ENCODE results near the gene HACD2.

The HACD2 gene

DNA sequence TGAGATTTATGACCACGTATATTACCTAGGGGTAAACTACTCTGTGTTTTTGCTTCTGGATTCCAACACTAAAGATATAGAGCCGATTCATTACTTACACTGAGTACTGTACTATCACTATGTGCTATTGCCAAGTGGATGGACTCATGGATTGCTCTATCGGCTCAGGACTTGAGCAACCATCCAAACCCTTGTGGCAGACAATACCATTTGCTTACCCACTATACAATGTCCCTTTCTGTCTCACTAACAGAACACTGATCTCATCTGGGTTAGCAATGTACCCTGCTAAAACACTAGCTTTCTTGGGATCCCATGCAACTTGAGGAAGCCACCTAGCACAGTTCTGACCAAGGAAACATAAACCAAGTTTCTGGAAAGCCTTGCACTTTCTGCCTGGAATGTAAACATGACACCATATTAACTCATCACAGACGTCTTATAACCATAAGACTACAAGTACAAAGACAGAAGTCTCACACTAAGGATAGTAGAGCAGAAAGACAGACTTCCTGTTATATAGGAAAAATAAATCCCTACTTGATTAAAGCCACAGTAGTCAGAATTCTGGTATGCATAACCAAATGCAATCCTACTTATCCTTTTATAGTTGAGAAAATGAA, 38.6 kb downstream of the HACD2 start:
- no peak overlapping the region for H3K4me3 ChIP-seq (ENCODE audit: control insufficient read depth in 1 of 7, extremely low read depth in 1 of 7, insufficient read depth in 4 of 7, low read depth in 2 of 7, low read length in 6 of 7)
- ChIA-PET CTCF (no interaction called here), POLR2A (no interaction called here)
- no peak overlapping the region for H3K27ac ChIP-seq (ENCODE audit: insufficient read depth in 1 of 2, low read depth in 1 of 2, low read length in 2 of 2, poor library complexity in 1 of 2, severe bottlenecking in 2 of 2)
- H3K9me3 ChIP-seq (ENCODE audit: control extremely low read depth in 1 of 5, control insufficient read depth in 4 of 5, insufficient read depth in 2 of 5, low read depth in 1 of 5, low read length in 4 of 5): no peaks in the 10 kb centered on the region
- WGBS (ENCODE audit: insufficient coverage): no CpG with 5 or more reads among the region's 4 CpGs
- H3K36me3 ChIP-seq (ENCODE audit: control insufficient read depth in 4 of 4, insufficient read depth in 4 of 4, low read length in 3 of 4): peaks cover 2 to 26% (median 11%) of the 10 kb centered on the region in 4 experiments
- no peaks in the 10 kb centered on the region for H3K27me3 ChIP-seq (replicated peaks in 2 of 5; ENCODE audit: control insufficient read depth in 4 of 5, insufficient read depth in 5 of 5, low read length in 4 of 5)
- DNase-seq: no peak
- no peaks in the 10 kb centered on the region for H3K4me1 ChIP-seq (ENCODE audit: control extremely low read depth in 1 of 4, control insufficient read depth in 4 of 4, insufficient read depth in 4 of 4, low read length in 3 of 4)

GRCh38 chr3:123543950-123544349, 40.9 kb downstream of the HACD2 start:
- ChIA-PET CTCF (interaction anchor here (1.1 to 1.4 kb wide), 4 partner anchors 9 to 19 kb away, joined by 3 to 8 read pairs (median 3); no protein-coding TSS in a partner anchor), POLR2A (interaction anchor here (0.5 kb wide), 1 partner anchor 79 kb away, joined by 3 read pairs; no protein-coding TSS in a partner anchor)
- H3K27ac ChIP-seq (ENCODE audit: insufficient read depth in 1 of 2, low read depth in 1 of 2, low read length in 2 of 2, poor library complexity in 1 of 2, severe bottlenecking in 2 of 2): no peak overlapping the region
- no peaks in the 10 kb centered on the region for H3K9me3 ChIP-seq (ENCODE audit: control extremely low read depth in 1 of 5, control insufficient read depth in 4 of 5, insufficient read depth in 2 of 5, low read depth in 1 of 5, low read length in 4 of 5)
- no peak overlapping the region for H3K4me3 ChIP-seq (ENCODE audit: control insufficient read depth in 1 of 7, extremely low read depth in 1 of 7, insufficient read depth in 4 of 7, low read depth in 2 of 7, low read length in 6 of 7)
- H3K36me3 ChIP-seq (ENCODE audit: control insufficient read depth in 4 of 4, insufficient read depth in 4 of 4, low read length in 3 of 4): peaks cover 0 to 10% (median 3%) of the 10 kb centered on the region in 4 experiments
- no peaks in the 10 kb centered on the region for H3K4me1 ChIP-seq (ENCODE audit: control extremely low read depth in 1 of 4, control insufficient read depth in 4 of 4, insufficient read depth in 4 of 4, low read length in 3 of 4)
- DNase-seq: no peak
- 100% methylated on average over 1 of the region's 6 CpGs for WGBS (ENCODE audit: insufficient coverage)
- no peaks in the 10 kb centered on the region for H3K27me3 ChIP-seq (replicated peaks in 2 of 5; ENCODE audit: control insufficient read depth in 4 of 5, insufficient read depth in 5 of 5, low read length in 4 of 5)

GRCh38 chr3:123540285-123540684, 44.6 kb downstream of the HACD2 start:
- H3K4me3 ChIP-seq (ENCODE audit: control insufficient read depth in 1 of 7, extremely low read depth in 1 of 7, insufficient read depth in 4 of 7, low read depth in 2 of 7, low read length in 6 of 7): no peak overlapping the region
- H3K36me3 ChIP-seq (ENCODE audit: control insufficient read depth in 4 of 4, insufficient read depth in 4 of 4, low read length in 3 of 4): no peaks in the 10 kb centered on the region
- H3K4me1 ChIP-seq (ENCODE audit: control extremely low read depth in 1 of 4, control insufficient read depth in 4 of 4, insufficient read depth in 4 of 4, low read length in 3 of 4): no peaks in the 10 kb centered on the region
- H3K9me3 ChIP-seq (ENCODE audit: control extremely low read depth in 1 of 5, control insufficient read depth in 4 of 5, insufficient read depth in 2 of 5, low read depth in 1 of 5, low read length in 4 of 5): no peaks in the 10 kb centered on the region
- DNase-seq: no peak
- ChIA-PET CTCF (no interaction called here), POLR2A (no interaction called here)
- H3K27ac ChIP-seq (ENCODE audit: insufficient read depth in 1 of 2, low read depth in 1 of 2, low read length in 2 of 2, poor library complexity in 1 of 2, severe bottlenecking in 2 of 2): no peak overlapping the region
- no peaks in the 10 kb centered on the region for H3K27me3 ChIP-seq (replicated peaks in 2 of 5; ENCODE audit: control insufficient read depth in 4 of 5, insufficient read depth in 5 of 5, low read length in 4 of 5)
- WGBS (ENCODE audit: insufficient coverage): 100% methylated on average over 1 of the region's 2 CpGs

- DNase-seq: no peak
- POLR2A ChIA-PET: interaction anchor here (0.6 kb wide), 1 partner anchor 8 kb away, joined by 3 read pairs; no protein-coding TSS in a partner anchor
- Histone ChIP-seq H3K27me3 (replicated peaks in 2 of 5; ENCODE audit: control insufficient read depth in 4 of 5, insufficient read depth in 5 of 5, low read length in 4 of 5) (no peaks in the 10 kb centered on the region), H3K27ac (ENCODE audit: insufficient read depth in 1 of 2, low read depth in 1 of 2, low read length in 2 of 2, poor library complexity in 1 of 2, severe bottlenecking in 2 of 2) (no peak overlapping the region), H3K4me1 (ENCODE audit: control extremely low read depth in 1 of 4, control insufficient read depth in 4 of 4, insufficient read depth in 4 of 4, low read length in 3 of 4) (no peaks in the 10 kb centered on the region), H3K9me3 (ENCODE audit: control extremely low read depth in 1 of 5, control insufficient read depth in 4 of 5, insufficient read depth in 2 of 5, low read depth in 1 of 5, low read length in 4 of 5) (no peaks in the 10 kb centered on the region), H3K36me3 (ENCODE audit: control insufficient read depth in 4 of 4, insufficient read depth in 4 of 4, low read length in 3 of 4) (no peaks in the 10 kb centered on the region), H3K4me3 (ENCODE audit: control insufficient read depth in 1 of 7, extremely low read depth in 1 of 7, insufficient read depth in 4 of 7, low read depth in 2 of 7, low read length in 6 of 7) (no peak overlapping the region)
- WGBS (ENCODE audit: insufficient coverage): 100% methylated on average over 1 of the region's 5 CpGs
- CTCF ChIA-PET: no interaction called here
These were observed 48.5 kb downstream of the HACD2 start for GRCh38 chr3:123536153-123536895.

- no peak for DNase-seq
- no peaks in the 10 kb centered on the region for H3K9me3 ChIP-seq (ENCODE audit: control extremely low read depth in 1 of 5, control insufficient read depth in 4 of 5, insufficient read depth in 2 of 5, low read depth in 1 of 5, low read length in 4 of 5)
- no peak overlapping the region for H3K4me3 ChIP-seq (ENCODE audit: control insufficient read depth in 1 of 7, extremely low read depth in 1 of 7, insufficient read depth in 4 of 7, low read depth in 2 of 7, low read length in 6 of 7)
- H3K27me3 ChIP-seq (replicated peaks in 2 of 5; ENCODE audit: control insufficient read depth in 4 of 5, insufficient read depth in 5 of 5, low read length in 4 of 5): no peaks in the 10 kb centered on the region
- 100% methylated on average over 1 of the region's 1 CpG for WGBS (ENCODE audit: insufficient coverage)
- POLR2A ChIA-PET: no interaction called here
- H3K36me3 ChIP-seq (ENCODE audit: control insufficient read depth in 4 of 4, insufficient read depth in 4 of 4, low read length in 3 of 4): no peaks in the 10 kb centered on the region
- CTCF ChIA-PET: interaction anchor here (2.2 kb wide), 1 partner anchor 13 kb away, joined by 5 read pairs; no protein-coding TSS in a partner anchor
- H3K4me1 ChIP-seq (ENCODE audit: control extremely low read depth in 1 of 4, control insufficient read depth in 4 of 4, insufficient read depth in 4 of 4, low read length in 3 of 4): no peaks in the 10 kb centered on the region
- no peak overlapping the region for H3K27ac ChIP-seq (ENCODE audit: insufficient read depth in 1 of 2, low read depth in 1 of 2, low read length in 2 of 2, poor library complexity in 1 of 2, severe bottlenecking in 2 of 2)
These were observed 49.3 kb downstream of the HACD2 start for GRCh38 chr3:123535580-123535979.

DNA sequence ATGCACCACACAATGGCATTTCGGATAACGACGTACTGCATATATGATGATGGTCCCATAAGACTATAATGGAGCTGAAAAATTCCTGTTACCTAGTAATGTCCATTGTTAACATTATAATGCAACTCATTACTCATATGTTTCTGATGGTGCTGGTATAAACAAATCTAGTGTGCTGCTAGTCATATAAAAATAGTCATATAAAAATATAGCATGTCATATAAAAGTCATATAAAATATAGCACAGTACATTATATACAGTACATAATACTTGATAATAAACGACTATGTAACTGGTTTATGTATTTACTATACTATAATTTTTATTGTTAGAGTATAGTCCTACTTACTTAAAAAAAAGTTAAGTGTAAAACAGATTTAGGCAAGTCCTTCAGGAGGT, 50.6 kb downstream of the HACD2 start:
- Histone ChIP-seq H3K9me3 (ENCODE audit: control extremely low read depth in 1 of 5, control insufficient read depth in 4 of 5, insufficient read depth in 2 of 5, low read depth in 1 of 5, low read length in 4 of 5) (no peaks in the 10 kb centered on the region), H3K4me3 (ENCODE audit: control insufficient read depth in 1 of 7, extremely low read depth in 1 of 7, insufficient read depth in 4 of 7, low read depth in 2 of 7, low read length in 6 of 7) (no peak overlapping the region), H3K27me3 (replicated peaks in 2 of 5; ENCODE audit: control insufficient read depth in 4 of 5, insufficient read depth in 5 of 5, low read length in 4 of 5) (no peaks in the 10 kb centered on the region), H3K36me3 (ENCODE audit: control insufficient read depth in 4 of 4, insufficient read depth in 4 of 4, low read length in 3 of 4) (no peaks in the 10 kb centered on the region), H3K27ac (ENCODE audit: insufficient read depth in 1 of 2, low read depth in 1 of 2, low read length in 2 of 2, poor library complexity in 1 of 2, severe bottlenecking in 2 of 2) (no peak overlapping the region), H3K4me1 (ENCODE audit: control extremely low read depth in 1 of 4, control insufficient read depth in 4 of 4, insufficient read depth in 4 of 4, low read length in 3 of 4) (no peaks in the 10 kb centered on the region)
- no peak for DNase-seq
- CTCF ChIA-PET: interaction anchor here (1.1 to 2.2 kb wide), 3 partner anchors 11 to 19 kb away, joined by 3 to 5 read pairs (median 5); no protein-coding TSS in a partner anchor
- POLR2A ChIA-PET: no interaction called here
- no CpG with 5 or more reads among the region's 4 CpGs for WGBS (ENCODE audit: insufficient coverage)

DNA sequence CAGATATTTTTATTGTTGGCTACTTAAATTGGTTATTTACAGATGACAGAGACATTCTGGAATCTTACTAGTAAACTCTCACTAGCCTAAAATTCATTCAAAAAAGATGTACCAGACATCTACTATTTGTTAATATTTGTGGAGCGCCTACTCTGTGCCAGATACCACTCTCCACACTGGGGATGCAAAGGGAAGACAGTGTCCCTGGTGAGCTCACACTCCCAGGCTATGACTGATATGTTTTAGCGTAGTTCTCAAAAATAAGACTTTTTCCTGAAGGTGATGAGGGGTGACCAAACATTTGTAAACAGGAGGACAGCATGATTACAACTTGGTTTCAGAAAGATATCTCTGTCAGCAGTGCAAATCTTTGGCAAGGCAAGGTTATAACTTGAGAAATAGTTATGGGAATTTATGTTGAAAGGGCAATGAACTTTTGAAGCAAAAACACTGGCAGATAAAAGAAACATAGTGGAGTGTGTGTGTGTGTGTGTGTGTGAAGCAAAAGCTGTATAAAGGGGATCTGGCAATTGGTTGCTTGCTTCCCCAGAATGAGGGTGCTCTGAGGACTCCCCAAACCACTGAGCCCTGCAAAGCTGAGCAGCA, 51.2 kb downstream of the HACD2 start:
- no peaks in the 10 kb centered on the region for H3K4me1 ChIP-seq (ENCODE audit: control extremely low read depth in 1 of 4, control insufficient read depth in 4 of 4, insufficient read depth in 4 of 4, low read length in 3 of 4)
- no peaks in the 10 kb centered on the region for H3K9me3 ChIP-seq (ENCODE audit: control extremely low read depth in 1 of 5, control insufficient read depth in 4 of 5, insufficient read depth in 2 of 5, low read depth in 1 of 5, low read length in 4 of 5)
- WGBS (ENCODE audit: insufficient coverage): 88% methylated on average over 1 of the region's 2 CpGs
- DNase-seq: no peak
- no peak overlapping the region for H3K4me3 ChIP-seq (ENCODE audit: control insufficient read depth in 1 of 7, extremely low read depth in 1 of 7, insufficient read depth in 4 of 7, low read depth in 2 of 7, low read length in 6 of 7)
- CTCF ChIA-PET: interaction anchor here (1.1 to 2.2 kb wide), 3 partner anchors 15 to 20 kb away, joined by 3 to 6 read pairs (median 5); no protein-coding TSS in a partner anchor
- no peaks in the 10 kb centered on the region for H3K36me3 ChIP-seq (ENCODE audit: control insufficient read depth in 4 of 4, insufficient read depth in 4 of 4, low read length in 3 of 4)
- no peaks in the 10 kb centered on the region for H3K27me3 ChIP-seq (replicated peaks in 2 of 5; ENCODE audit: control insufficient read depth in 4 of 5, insufficient read depth in 5 of 5, low read length in 4 of 5)
- POLR2A ChIA-PET: no interaction called here
- H3K27ac ChIP-seq (ENCODE audit: insufficient read depth in 1 of 2, low read depth in 1 of 2, low read length in 2 of 2, poor library complexity in 1 of 2, severe bottlenecking in 2 of 2): no peak overlapping the region

Measured in common myeloid progenitor, CD34-positive (primary cell).